ENCODE measurements around the gene IQGAP1.

- TF ChIP-seq SP1 (IDR thresholded peaks at IDR 0.05) (no peak), BHLHE40 (IDR thresholded peaks at IDR 0.05; ENCODE audit: borderline replicate concordance) (no peak), NFRKB (IDR thresholded peaks at IDR 0.05) (no peak)
Measured at GRCh38 chr15:90338532-90338931, 49.5 kb upstream of the IQGAP1 start.

Measured in HEK293T (cell line).